Measurements from ENCODE around the gene PDE4B.

PDE4B gene

DNA sequence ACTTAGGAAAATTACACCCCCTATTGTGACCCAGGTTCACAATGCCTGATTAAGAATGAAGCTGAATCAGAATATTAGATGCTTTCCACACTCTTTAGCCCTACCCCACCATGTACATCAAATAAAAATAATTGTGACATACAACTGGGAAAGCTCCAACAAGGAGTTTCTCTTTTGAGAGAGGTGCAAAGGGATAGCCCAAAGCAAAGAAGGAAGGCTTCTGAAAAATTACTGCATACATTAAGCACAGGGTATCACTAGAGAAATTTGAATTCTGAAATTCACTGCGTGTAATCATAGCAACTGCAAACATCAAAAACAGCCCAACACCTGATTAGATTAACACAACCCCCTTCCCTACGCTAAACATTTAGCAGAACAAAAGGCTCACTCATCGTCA, 34.1 kb downstream of the PDE4B start:
- H3K27ac ChIP-seq, result no peak overlapping the region
- no peak for TF ChIP-seq CTCF (conservative IDR thresholded peaks at IDR 0.05)

GRCh38 chr1:65827346-65827745, 34.7 kb downstream of the PDE4B start:
- no peak overlapping the region for H3K27ac ChIP-seq
- no peak for TF ChIP-seq CTCF (conservative IDR thresholded peaks at IDR 0.05)

- no peak overlapping the region for H3K27ac ChIP-seq
- TF ChIP-seq CTCF (conservative IDR thresholded peaks at IDR 0.05), result no peak
Observed at GRCh38 chr1:65830306-65830705, 37.6 kb downstream of the PDE4B start.

DNA sequence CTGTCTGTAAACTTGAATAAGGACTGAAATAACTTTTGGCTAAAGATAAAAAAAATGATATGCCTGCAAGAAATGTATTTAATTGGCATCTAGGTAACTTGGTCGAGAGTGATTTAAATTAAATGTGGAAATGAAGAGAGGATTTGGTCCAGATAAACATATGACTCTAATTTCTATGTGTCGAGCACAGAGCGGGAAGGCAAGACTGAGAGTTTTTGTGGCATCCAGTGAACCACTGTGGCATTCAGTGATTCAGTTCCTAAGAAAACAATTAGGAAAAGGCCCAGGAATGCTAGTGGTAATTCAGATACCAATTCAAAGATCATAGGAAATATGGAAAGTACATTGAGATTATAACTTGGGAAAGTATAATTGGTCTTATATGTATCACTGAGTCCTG, 39.6 kb downstream of the PDE4B start:
- H3K27ac ChIP-seq, result no peak overlapping the region
- TF ChIP-seq CTCF (conservative IDR thresholded peaks at IDR 0.05), result no peak

GRCh38 chr1:65836686-65837085, 44.0 kb downstream of the PDE4B start:
- TF ChIP-seq CTCF (conservative IDR thresholded peaks at IDR 0.05), result no peak

DNA sequence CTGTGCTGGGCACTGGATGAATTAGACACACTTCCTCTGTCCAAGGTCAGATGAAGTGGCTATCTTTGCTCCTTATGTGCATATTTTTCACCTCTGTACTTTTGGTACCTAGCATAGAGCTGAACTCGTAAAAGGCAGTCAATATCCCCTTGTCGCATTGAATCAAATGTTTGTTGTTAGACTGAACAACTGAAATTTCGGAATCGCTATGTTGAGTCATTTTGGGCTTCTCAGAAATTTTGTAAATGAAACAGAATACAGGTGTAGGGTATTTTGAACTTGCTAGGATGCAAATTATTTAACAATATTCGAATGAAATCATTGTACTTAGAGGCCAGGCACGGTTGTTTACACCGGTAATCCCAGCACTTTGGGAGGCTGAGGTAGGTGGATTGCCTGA, 48.0 kb downstream of the PDE4B start:
- H3K27ac ChIP-seq, result no peak overlapping the region
- TF ChIP-seq CTCF (conservative IDR thresholded peaks at IDR 0.05), result no peak

More at GRCh38 chr1:65836686-65837085, 44.0 kb downstream of the PDE4B start:
- H3K27ac ChIP-seq, result no peak overlapping the region

DNA sequence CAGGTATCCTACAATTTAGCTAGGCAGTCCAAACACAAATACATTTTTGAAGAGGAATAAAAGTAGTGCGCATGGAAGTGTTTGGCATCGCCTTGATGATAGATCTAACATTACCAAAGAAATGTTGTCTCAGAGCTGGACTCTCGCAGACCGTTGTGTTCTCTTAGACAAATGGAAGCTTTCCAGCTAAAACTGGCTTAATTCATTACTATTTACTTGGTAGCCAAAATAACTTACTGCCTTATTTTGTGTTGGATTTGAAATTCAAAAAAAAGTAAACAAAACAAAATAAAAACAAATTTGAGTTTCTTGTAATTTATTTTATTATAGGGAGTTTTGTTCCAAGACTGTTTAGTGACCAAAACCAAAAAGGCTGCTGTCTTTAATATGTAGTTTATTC, 51.6 kb downstream of the PDE4B start:
- H3K27ac ChIP-seq, result no peak overlapping the region
- TF ChIP-seq CTCF (conservative IDR thresholded peaks at IDR 0.05), result no peak

All from VCaP (cell line).